Hepatocyte (in vitro differentiated cells): ENCODE results near the gene PPM1H.

Experiments used
- EZH2 ChIP-seq: fragments of 200-600 bp; sonication (generic); IDR thresholded peaks from 2 replicates; pipeline ENCODE4 v1.6.1; 2016; ENCODE audit warnings: antibody characterized with exemption, mild to moderate bottlenecking, borderline replicate concordance
- TF ChIP-seq, protein P1 (sequence below): fragments of 200-600 bp; sonication (generic); IDR thresholded peaks from 2 replicates; pipeline ENCODE4 v1.5.1; 2016; ENCODE audit warnings: antibody characterized with exemption, mild to moderate bottlenecking; ENCODE audit not compliant: poor library complexity

DNA sequence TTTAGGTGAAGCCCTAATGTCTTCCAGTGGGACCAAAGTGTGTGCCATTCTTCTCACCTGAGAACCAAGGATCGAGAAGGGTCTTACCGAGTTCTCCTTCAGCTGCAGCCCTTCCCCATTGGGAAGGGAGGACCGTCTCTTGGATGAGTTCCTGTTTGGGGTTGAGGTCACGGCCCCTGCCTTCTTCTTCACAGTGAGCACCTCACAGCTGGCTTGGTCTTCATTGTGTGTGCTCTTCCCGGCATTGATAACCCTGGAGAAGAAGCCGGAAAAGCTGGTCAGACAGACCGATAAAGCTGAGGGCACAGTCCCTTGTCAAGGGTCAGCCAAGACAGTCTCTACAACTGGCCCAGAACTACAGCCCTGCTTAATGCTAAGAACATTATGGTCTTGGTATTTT, 102.9 kb downstream of the PPM1H start:
- TF ChIP-seq, protein P1, sequence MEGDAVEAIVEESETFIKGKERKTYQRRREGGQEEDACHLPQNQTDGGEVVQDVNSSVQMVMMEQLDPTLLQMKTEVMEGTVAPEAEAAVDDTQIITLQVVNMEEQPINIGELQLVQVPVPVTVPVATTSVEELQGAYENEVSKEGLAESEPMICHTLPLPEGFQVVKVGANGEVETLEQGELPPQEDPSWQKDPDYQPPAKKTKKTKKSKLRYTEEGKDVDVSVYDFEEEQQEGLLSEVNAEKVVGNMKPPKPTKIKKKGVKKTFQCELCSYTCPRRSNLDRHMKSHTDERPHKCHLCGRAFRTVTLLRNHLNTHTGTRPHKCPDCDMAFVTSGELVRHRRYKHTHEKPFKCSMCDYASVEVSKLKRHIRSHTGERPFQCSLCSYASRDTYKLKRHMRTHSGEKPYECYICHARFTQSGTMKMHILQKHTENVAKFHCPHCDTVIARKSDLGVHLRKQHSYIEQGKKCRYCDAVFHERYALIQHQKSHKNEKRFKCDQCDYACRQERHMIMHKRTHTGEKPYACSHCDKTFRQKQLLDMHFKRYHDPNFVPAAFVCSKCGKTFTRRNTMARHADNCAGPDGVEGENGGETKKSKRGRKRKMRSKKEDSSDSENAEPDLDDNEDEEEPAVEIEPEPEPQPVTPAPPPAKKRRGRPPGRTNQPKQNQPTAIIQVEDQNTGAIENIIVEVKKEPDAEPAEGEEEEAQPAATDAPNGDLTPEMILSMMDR: no peak
- no peak for TF ChIP-seq EZH2
